SK-N-MC (cell line): ENCODE results near the gene KIAA1328.

Experiments
- EZH2 ChIP-seq: fragments of 200-600 bp; sonication (generic); IDR thresholded peaks from one replicate; pipeline ENCODE4 v1.6.1; 2017; ENCODE audit warnings: antibody characterized with exemption
- POLR2AphosphoS5 ChIP-seq: IDR thresholded peaks from 2 replicates; pipeline ENCODE4 v1.6.1; 2012; ENCODE audit warnings: mild to moderate bottlenecking, low read depth, low read length, borderline replicate concordance

GRCh38 chr18:37199741-37200140 lies 370.8 kb downstream of the KIAA1328 start:
- TF ChIP-seq EZH2 (no peak), POLR2AphosphoS5 (no peak)
